K562 (cell line): Measurements from ENCODE around the gene TBX6. TPM values are rescaled to one million over a fixed set of nuclear protein-coding genes. Genes with fewer than 3 reads are reported as not detected.
A peak's percentile ranks its signal among the peaks of the same experiment; 100 is the strongest.

ENCODE experiments used
- ELF4 ChIP-seq: fragments of 450-650 bp; formaldehyde crosslinking; IDR thresholded peaks from 2 replicates; pipeline ENCODE4 v1.4.0; 2022; ENCODE audit warnings: missing genetic modification characterization
- FOXJ2 ChIP-seq: fragments of 200-800 bp; sonication (Bioruptor generic); IDR thresholded peaks from 2 replicates; pipeline ENCODE4 v1.6.1; 2016; ENCODE audit warnings: missing genetic modification characterization, missing compliant biosample characterization
- HMGN3 ChIP-seq: IDR thresholded peaks from 2 replicates; pipeline ENCODE4 v1.6.1; 2011; ENCODE audit warnings: borderline replicate concordance, low read depth, mild to moderate bottlenecking, mixed read lengths, low read length; ENCODE audit not compliant: insufficient read length; ENCODE audit errors: extremely low read depth
- LEF1 ChIP-seq: fragments of 450-650 bp; IDR thresholded peaks from 2 replicates; pipeline ENCODE4 v1.6.1; 2016; ENCODE audit warnings: mild to moderate bottlenecking
- MTA1 ChIP-seq: fragments of 450-650 bp; IDR thresholded peaks from 2 replicates; pipeline ENCODE4 v1.6.1; 2017; ENCODE audit warnings: borderline replicate concordance
- NEUROD1 ChIP-seq: fragments of 150-350 bp; IDR thresholded peaks from 2 replicates; pipeline ENCODE4 v1.6.1; 2014; ENCODE audit warnings: borderline replicate concordance, low read length, low read depth; ENCODE audit not compliant: partially characterized antibody
- SRSF9 ChIP-seq: fragments of 200-400 bp; formaldehyde crosslinking; IDR thresholded peaks from 2 replicates; pipeline ENCODE4 v1.6.1; 2017; ENCODE audit warnings: low read depth, low read length, borderline replicate concordance
- STAT5A ChIP-seq: IDR thresholded peaks from 2 replicates; pipeline ENCODE4 v1.6.1; 2012; ENCODE audit warnings: low read length, inconsistent platforms, borderline replicate concordance
- U2AF2 ChIP-seq: fragments of 200-400 bp; formaldehyde crosslinking; optimal IDR thresholded peaks from 2 replicates; pipeline ENCODE3; 2017; ENCODE audit warnings: low read depth, mild to moderate bottlenecking, low read length
- ZBTB40 ChIP-seq, 2 experiments: fragments of 450-650 bp in 1 of 2; sonication (generic) in 1 of 2; formaldehyde crosslinking in 1 of 2; IDR thresholded peaks; 2 replicates each; pipeline versions ENCODE4 v1.7.1 to v1.9.0; 2016 to 2022; ENCODE audit warnings: inconsistent platforms in 1 of 2, mild to moderate bottlenecking in 1 of 2, missing genetic modification reagents in 1 of 2
- ZBTB7A ChIP-seq: IDR thresholded peaks from 2 replicates; pipeline ENCODE4 v1.6.1; 2011; ENCODE audit warnings: low read depth, mild to moderate bottlenecking, low read length, moderate library complexity, borderline replicate concordance; ENCODE audit not compliant: control insufficient read depth
- ZNF134 ChIP-seq: fragments of 250-450 bp; sonication (Bioruptor Pico); conservative IDR thresholded peaks from 2 replicates; pipeline ENCODE4 v1.4.0; 2020
- ZNF224 ChIP-seq: sonication (generic); formaldehyde crosslinking; IDR thresholded peaks from 2 replicates; pipeline ENCODE4 v1.8.0; 2022; ENCODE audit warnings: mild to moderate bottlenecking, missing genetic modification reagents
- ZNF655 ChIP-seq: fragments of 250-450 bp; sonication (Bioruptor Pico); IDR thresholded peaks from 2 replicates; pipeline ENCODE4 v1.5.0; 2021
- ZNF699 ChIP-seq: fragments of 250-450 bp; sonication (Bioruptor Pico); IDR thresholded peaks from 2 replicates; pipeline ENCODE4 v1.8.0; 2021; ENCODE audit warnings: mild to moderate bottlenecking, moderate library complexity; ENCODE audit not compliant: insufficient replicate concordance
- ZNF707 ChIP-seq: fragments of 250-450 bp; sonication (Bioruptor Pico); conservative IDR thresholded peaks from 2 replicates; pipeline ENCODE4 v1.8.0; 2022; ENCODE audit warnings: inconsistent platforms, mild to moderate bottlenecking, moderate library complexity
- ZNF766 ChIP-seq: fragments of 200-800 bp; sonication (Bioruptor generic); conservative IDR thresholded peaks from 2 replicates; pipeline ENCODE4 v1.6.1; 2016; ENCODE audit warnings: missing genetic modification characterization, missing compliant biosample characterization
- ZSCAN32 ChIP-seq: fragments of 450-650 bp; formaldehyde crosslinking; IDR thresholded peaks from 2 replicates; pipeline ENCODE4 v1.4.0; 2020; ENCODE audit warnings: mild to moderate bottlenecking, moderate library complexity
- polyA plus RNA-seq, 8 experiments: library from polyadenylated mRNA; depleted of rRNA in 4 of 8; stranded (reverse) in 5 of 8; unstranded in 3 of 8; fragments of >200 nt; fragmentation: Nextera tagmentation in 2 of 8; fragmentation: Illumina TruSeq in 1 of 8; extraction: Ambion mirVana in 2 of 8; extraction: Trizol in 1 of 8; gene quantifications; 2 replicates each; pipeline versions ENCODE4 v1.2.1 to v1.2.3, GENCODE V29; 2011 to 2014; ENCODE audit warnings: inconsistent platforms in 1 of 8, missing spikeins in 1 of 8
- total RNA-seq, 7 experiments: library from RNA; depleted of rRNA in 6 of 7; stranded (reverse); fragments of >200 nt in 6 of 7; fragmentation: Illumina TruSeq in 2 of 7; extraction: Trizol in 2 of 7; gene quantifications; 2 replicates each; pipeline versions ENCODE4 v1.2.1 to v1.2.3, GENCODE V29; 2011 to 2021; ENCODE audit warnings: low replicate concordance in 1 of 7

The TBX6 gene
- total and polyA plus RNA-seq, 9 of the 15 experiments (the other 6 are each of a cell fraction or from before 2014, with no cell fraction given) = 0.07 to 0.58 (median 0.11) TPM; not detected in 2

GRCh38 chr16:30092373-30093010 is 768 bp upstream of the TBX6 start (continued):
- TF ChIP-seq SRSF9 (no peak), FOXJ2 (tag) (no peak), ZNF134 (peak; percentile 75), ZNF655 (CRISPR knock-in tag) (no peak), HMGN3 (peak; percentile 69), ZNF707 (CRISPR knock-in tag) (peak; percentile 82), NEUROD1 (no peak), ZNF766 (CRISPR knock-in tag) (peak; percentile 96), ELF4 (CRISPR knock-in tag) (peak; percentile 61; the same call in 1 of the 2 replicates), ZSCAN32 (0 out of 2 replicates have a peak, but pooled peaks have one; percentile 42), LEF1 (no peak; the same call in 1 of the 2 replicates), MTA1 (peak; percentile 59), ZNF699 (CRISPR knock-in tag) (peak; percentile 80), ZBTB7A (peak; percentile 100), ZNF224 (no peak), U2AF2 (no peak), STAT5A (no peak), ZBTB40 (IDR thresholded peaks at IDR 0.05) (0 out of 2 replicates have a peak, but pooled peaks have one; percentile 47), ZBTB40 (CRISPR knock-in tag; IDR thresholded peaks at IDR 0.05) (no peak)
